Measurements from ENCODE around the gene RPTOR. TPM values are rescaled to one million over a fixed set of nuclear protein-coding genes. Genes with fewer than 3 reads are reported as not detected.

RPTOR gene
- total and polyA plus RNA-seq, 2 donors (not counting 3 experiments of a cell fraction or from before 2014, with no cell fraction given), result 10.7 to 41.8 TPM

GRCh38 chr17:80501741-80502577, 42.7 kb upstream of the RPTOR start:
- Histone ChIP-seq H2AFZ (ENCODE audit: low read depth, low read length) (no peak overlapping the region), H3K9me3 (replicated peaks; ENCODE audit: control insufficient read depth, insufficient read depth, low read length) (no peaks in the 10 kb centered on the region), H3K9me1 (replicated peaks; ENCODE audit: control insufficient read depth, extremely low read depth, insufficient read depth, low read length) (no peaks in the 10 kb centered on the region), H3K9ac (replicated peaks; ENCODE audit: extremely low read depth, insufficient read depth, low read length) (no peak overlapping the region), H3K27me3 (ENCODE audit: control insufficient read depth in 2 of 2, insufficient read depth in 2 of 2, low read length in 2 of 2) (peaks cover 3 to 9% of the 10 kb centered on the region in 2 experiments), H3K27ac (ENCODE audit: insufficient read depth, low read depth, low read length) (no peak overlapping the region), H4K20me1 (replicated peaks; ENCODE audit: control insufficient read depth, extremely low read depth, insufficient read depth, low read length) (no peaks in the 10 kb centered on the region), H3K79me2 (ENCODE audit: control insufficient read depth, insufficient read depth, low read length) (no peaks in the 10 kb centered on the region), H3K4me1 (ENCODE audit: control insufficient read depth, extremely low read depth, insufficient read depth, low read length) (no peaks in the 10 kb centered on the region), H3K4me3 (replicated peaks in 1 of 3; ENCODE audit: insufficient read depth in 1 of 3, low read depth in 1 of 3, low read length in 3 of 3) (no peak overlapping the region), H3K4me2 (ENCODE audit: insufficient read depth, low read length) (no peak overlapping the region), H3K36me3 (ENCODE audit: control insufficient read depth in 2 of 2, extremely low read depth in 1 of 2, insufficient read depth in 2 of 2, low read length in 2 of 2) (no peaks in the 10 kb centered on the region)
- no TSS peak for BruUV-seq (replicated peaks)
- ChIA-PET CTCF (interaction anchor here (1.3 kb wide), 1 partner anchor 75 kb away, joined by 3 read pairs; no protein-coding TSS in a partner anchor), POLR2A (no interaction called here)
- dilution Hi-C loops (cut with MboI; ENCODE audit: extremely low pct_ligation_motif_present, low sequenced_read_pairs), result no loop called here
- intact Hi-C loops (cut with micrococcal nuclease), result no loop called here
- TF ChIP-seq CTCF (IDR thresholded peaks at IDR 0.05; ENCODE audit: extremely low read depth in 1 of 2, insufficient read depth in 1 of 2, low read depth in 1 of 2, low read length in 2 of 2), result no peak
- TF ChIP-seq GATA2 (IDR thresholded peaks at IDR 0.05; ENCODE audit: insufficient read depth, insufficient read length, low read depth, low read length), result no peak
- no peak for TF ChIP-seq MAX (IDR thresholded peaks at IDR 0.05; ENCODE audit: insufficient read depth, insufficient read length)
- TF ChIP-seq JUN (IDR thresholded peaks at IDR 0.05; ENCODE audit: borderline replicate concordance, insufficient read depth, insufficient read length, low read depth), result no peak
- no peak for TF ChIP-seq MYC (IDR thresholded peaks at IDR 0.05; ENCODE audit: low read depth, low read length)
- TF ChIP-seq FOS (IDR thresholded peaks at IDR 0.05; ENCODE audit: borderline replicate concordance, insufficient read depth, low read length), result no peak
- TF ChIP-seq POLR2A (IDR thresholded peaks at IDR 0.05; ENCODE audit: low read depth, low read length), result no peak
- TF ChIP-seq POLR2AphosphoS5 (IDR thresholded peaks at IDR 0.05; ENCODE audit: insufficient read depth, low read depth, low read length), result no peak
- TF ChIP-seq EZH2 (IDR thresholded peaks at IDR 0.05; ENCODE audit: borderline replicate concordance, low read depth, low read length, severe bottlenecking), result no peak
- FAIRE-seq, result no peak
- no peak for DNase-seq (ENCODE audit: low read depth, low spot score)

All from endothelial cell of umbilical vein (primary cell).